Thyroid gland (tissue), 4 donors: ENCODE results near the gene ORM1. TPM values are rescaled to one million over a fixed set of nuclear protein-coding genes. Genes with fewer than 3 reads are reported as not detected.

ENCODE experiments used
- DNase-seq, 2 donors: peaks; one replicate each; pipeline ENCODE4 v3.0.0-alpha.2; 2019
- H3K27ac ChIP-seq, 3 donors: fragments of 200-600 bp; sonication (generic); 1 replicate in 2 of 3; 2 replicates in 1 of 3; pipeline ENCODE4 v1.5.1; 2016 to 2019; ENCODE audit warnings: mild to moderate bottlenecking in 1 of 3, moderate library complexity in 1 of 3
- H3K27me3 ChIP-seq: fragments of 200-600 bp; sonication (generic); one replicate; pipeline ENCODE4 v1.5.1; 2019
- H3K36me3 ChIP-seq, 2 donors: fragments of 200-600 bp; sonication (generic); one replicate each; pipeline ENCODE4 v1.5.1; 2016 to 2019
- H3K4me1 ChIP-seq, 2 donors: fragments of 200-600 bp; sonication (generic); one replicate each; pipeline ENCODE4 v1.5.1; 2017 to 2019
- H3K4me3 ChIP-seq, 3 donors: fragments of 200-600 bp; sonication (generic); replicated peaks in 1 of 3; 1 replicate in 2 of 3; 2 replicates in 1 of 3; pipeline ENCODE4 v1.5.1; 2016; ENCODE audit warnings: mild to moderate bottlenecking in 1 of 3
- H3K9me3 ChIP-seq: fragments of 200-600 bp; sonication (generic); one replicate; pipeline ENCODE4 v1.5.1; 2017
- CTCF ChIP-seq, 6 experiments: fragments of 200-600 bp in 3 of 6; fragments of 450-650 bp in 3 of 6; sonication (generic) in 3 of 6; IDR thresholded peaks; one replicate each; pipeline ENCODE4 v1.5.1; 2016 to 2019; ENCODE audit warnings: antibody characterized with exemption in 6 of 6, mild to moderate bottlenecking in 2 of 6, inconsistent platforms in 1 of 6, moderate library complexity in 1 of 6
- POLR2A ChIP-seq, 2 donors: fragments of 450-650 bp; IDR thresholded peaks; one replicate each; pipeline ENCODE4 v1.6.1; 2017; ENCODE audit warnings: antibody characterized with exemption in 2 of 2, mild to moderate bottlenecking in 2 of 2, moderate library complexity in 1 of 2
- WGBS, 2 donors: methylation state at CpG; one replicate each; pipeline ENCODE4 v1.1.5; 2017; 5-methylcytosine and 5-hydroxymethylcytosine counted together
- intact Hi-C: fragments of 100-400 bp; cut with DNase I; formaldehyde crosslinking; loops from one replicate; pipeline ENCODE4 v1.15.1; 2023
- total RNA-seq, 4 donors: library from RNA; depleted of rRNA; stranded (reverse); fragments of >200 nt; gene quantifications; one replicate each; pipeline ENCODE4 v1.2.3, GENCODE V29; 2016

The ORM1 gene
- total RNA-seq, 4 donors from 2014 or later = not detected

DNA sequence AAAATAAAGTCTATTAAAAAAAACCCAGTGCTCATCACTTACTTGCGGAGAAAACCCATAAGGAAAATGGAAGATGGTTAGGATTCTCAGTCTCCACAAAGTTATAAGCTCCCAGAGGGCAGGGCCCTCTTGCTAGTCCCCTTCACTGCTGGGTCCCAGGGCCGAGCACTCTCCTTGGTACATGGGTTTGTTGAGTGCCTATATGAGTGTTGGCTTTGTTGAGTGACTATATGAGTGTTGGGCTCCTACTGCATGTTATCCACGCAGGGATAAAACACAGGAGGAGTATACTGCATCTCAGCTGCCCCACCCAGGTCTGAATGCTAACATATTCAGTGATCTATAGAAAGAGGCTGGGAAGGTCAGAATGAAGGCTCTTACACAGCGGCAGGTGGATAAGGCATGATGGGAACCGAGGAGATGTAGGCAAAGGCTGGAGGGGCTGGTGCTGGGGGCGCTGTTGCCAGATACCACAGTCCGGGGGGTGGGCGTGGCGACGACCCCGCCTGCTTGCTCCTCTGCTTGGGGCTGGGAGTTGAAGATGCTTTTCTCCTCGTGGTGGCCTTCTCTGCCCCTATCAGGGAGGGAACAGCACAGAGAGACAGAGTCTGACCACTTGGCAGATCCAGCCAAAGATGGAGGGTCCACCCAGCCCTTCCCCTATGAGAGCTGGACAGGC is 18.4 kb downstream of the ORM1 start:
- no peak overlapping the region for H3K4me3 ChIP-seq
- intact Hi-C loops = no loop called here
- TF ChIP-seq POLR2A (IDR thresholded peaks at IDR 0.05) (no peak), CTCF (IDR thresholded peaks at IDR 0.05) (no peak)
- H3K27ac ChIP-seq = no peak overlapping the region
- H3K4me1 ChIP-seq = no peaks in the 10 kb centered on the region
- H3K9me3 ChIP-seq = no peaks in the 10 kb centered on the region
- DNase-seq = no peak
- peaks cover 21 to 48% of the 10 kb centered on the region in 2 donors for H3K36me3 ChIP-seq
- no peaks in the 10 kb centered on the region for H3K27me3 ChIP-seq
- WGBS, 2 donors = 87 to 92% methylated on average over 12 of the region's 12 CpGs

- no peak overlapping the region for H3K4me3 ChIP-seq
- no peaks in the 10 kb centered on the region for H3K4me1 ChIP-seq
- no peak overlapping the region for H3K27ac ChIP-seq
- DNase-seq = no peak
- 94 to 98% methylated on average over 4 of the region's 4 CpGs for WGBS, 2 donors
- no peaks in the 10 kb centered on the region for H3K9me3 ChIP-seq
- no peaks in the 10 kb centered on the region for H3K27me3 ChIP-seq
- peaks cover 23 to 43% of the 10 kb centered on the region in 2 donors for H3K36me3 ChIP-seq
- no peak for TF ChIP-seq POLR2A (IDR thresholded peaks at IDR 0.05)
- no peak for TF ChIP-seq CTCF (IDR thresholded peaks at IDR 0.05)
- intact Hi-C loops = no loop called here
Observed at GRCh38 chr9:114341991-114342390, 19.1 kb downstream of the ORM1 start.

GRCh38 chr9:114342755-114343440 is 20.0 kb downstream of the ORM1 start:
- intact Hi-C loops = no loop called here
- TF ChIP-seq CTCF (IDR thresholded peaks at IDR 0.05) (no peak), POLR2A (IDR thresholded peaks at IDR 0.05) (no peak)
- no peak overlapping the region for H3K4me3 ChIP-seq

DNA sequence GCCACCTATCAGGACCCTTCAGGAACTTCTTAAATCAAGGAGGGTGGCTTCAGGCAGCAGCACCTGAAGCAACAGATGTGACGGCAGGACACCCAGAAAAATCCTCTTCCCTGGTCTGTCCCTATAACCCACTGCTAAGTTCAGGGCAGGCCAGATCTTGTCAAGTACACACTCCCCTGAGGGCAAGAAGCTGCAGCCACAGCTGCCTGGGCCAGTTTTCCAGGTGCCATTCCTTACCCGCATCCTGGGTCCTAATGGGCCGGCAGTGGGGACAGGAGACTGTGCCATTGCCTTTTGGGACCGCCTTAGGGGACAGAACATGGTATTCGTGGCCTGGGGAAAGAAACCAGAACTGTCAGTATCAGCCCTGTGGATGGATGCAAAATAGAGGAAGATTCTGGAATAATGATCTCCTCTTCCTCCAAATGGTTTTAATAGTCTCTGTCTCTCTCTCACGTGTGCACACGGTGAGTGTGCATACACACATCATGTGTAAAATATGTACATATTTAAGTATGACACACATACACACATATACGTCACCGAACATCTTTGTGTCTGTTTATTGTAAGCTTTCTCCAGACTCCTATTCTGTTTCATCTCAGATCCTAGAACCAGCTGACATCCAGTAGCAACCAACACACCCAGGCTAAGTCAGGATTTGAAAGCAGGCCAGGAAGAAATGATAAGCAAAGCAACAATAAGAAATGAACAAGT is 20.7 kb downstream of the ORM1 start:
- WGBS, 2 donors = 94 to 96% methylated on average over 9 of the region's 9 CpGs
- no peak for DNase-seq
- H3K36me3 ChIP-seq = peaks cover 28 to 53% of the 10 kb centered on the region in 2 donors
- TF ChIP-seq POLR2A (IDR thresholded peaks at IDR 0.05) (no peak), CTCF (IDR thresholded peaks at IDR 0.05) (no peak)
- no peaks in the 10 kb centered on the region for H3K27me3 ChIP-seq
- no peaks in the 10 kb centered on the region for H3K9me3 ChIP-seq
- peaks cover 0 to 1% of the 10 kb centered on the region in 2 donors for H3K4me1 ChIP-seq
- intact Hi-C loops = no loop called here
- no peak overlapping the region for H3K4me3 ChIP-seq
- H3K27ac ChIP-seq = no peak overlapping the region

More at GRCh38 chr9:114342755-114343440, 20.0 kb downstream of the ORM1 start:
- Histone ChIP-seq H3K27me3 (no peaks in the 10 kb centered on the region), H3K27ac (no peak overlapping the region), H3K36me3 (peaks cover 28 to 47% of the 10 kb centered on the region in 2 donors), H3K4me1 (no peaks in the 10 kb centered on the region), H3K9me3 (no peaks in the 10 kb centered on the region)
- 88 to 97% methylated on average over 5 of the region's 5 CpGs for WGBS, 2 donors
- no peak for DNase-seq
